NCI-H1417 treated with DMSO at 0.1 percent for 48 hours (cell line): ENCODE measurements around the gene PCAT7.

Experiments used
- DNase-seq: peaks from one replicate; lab custom pipeline; 2025; lab: John Stamatoyannopoulos, UW

The PCAT7 gene

GRCh38 chr9:94603259-94604160 lies 48.6 kb downstream of the PCAT7 start:
- no peak for DNase-seq

DNA sequence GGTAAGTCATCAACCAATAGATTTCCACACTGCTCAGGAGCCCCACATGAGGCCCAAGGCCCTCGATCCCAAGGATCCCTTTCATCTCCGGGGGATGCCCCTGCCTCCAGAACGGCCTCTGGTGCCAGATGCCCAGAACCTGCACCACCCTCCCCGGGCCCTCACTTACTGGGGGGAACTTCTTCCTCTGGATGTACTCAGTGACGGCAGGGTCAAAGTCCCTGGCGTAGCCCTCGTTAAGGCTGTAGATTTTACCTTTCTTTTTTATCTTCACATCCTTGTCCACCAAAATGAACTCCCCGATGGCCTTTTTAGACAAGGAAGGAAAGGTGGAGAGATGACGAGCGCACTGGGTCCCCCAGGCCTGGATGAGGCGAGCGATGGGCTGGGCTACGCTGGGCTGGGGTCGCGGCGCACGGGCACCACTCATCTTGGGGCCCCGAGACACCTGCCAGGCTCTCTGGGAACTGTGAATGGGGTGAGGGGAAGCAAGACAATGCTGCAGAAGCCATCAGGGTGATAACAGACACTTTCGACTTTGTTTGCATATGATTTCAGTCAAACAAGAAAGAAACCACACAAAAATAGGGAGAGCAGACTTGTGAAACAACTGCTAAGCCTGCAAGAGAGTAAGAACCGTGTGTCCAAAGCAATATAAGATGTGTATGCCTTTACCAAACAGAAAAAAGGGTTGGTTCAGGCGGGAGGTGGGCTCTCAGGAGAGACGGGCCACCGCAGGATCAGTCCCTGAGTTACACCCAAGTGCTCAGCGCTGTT lies 52.0 kb downstream of the PCAT7 start:
- DNase-seq, result no peak

DNA sequence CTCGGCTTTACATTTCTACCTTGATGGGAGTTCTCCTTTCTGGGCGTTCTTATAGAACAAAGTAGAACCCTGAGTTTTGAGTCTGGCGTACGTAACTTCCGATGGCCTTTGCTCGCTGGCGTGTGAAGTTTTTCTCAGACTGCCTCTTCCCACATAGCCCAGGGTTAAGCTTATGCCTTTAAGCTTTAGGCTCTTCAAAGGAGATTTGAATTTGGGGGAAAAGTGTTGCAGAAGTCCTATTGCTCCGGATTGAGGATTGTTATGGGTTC lies 52.5 kb downstream of the PCAT7 start:
- DNase-seq, result no peak

DNA sequence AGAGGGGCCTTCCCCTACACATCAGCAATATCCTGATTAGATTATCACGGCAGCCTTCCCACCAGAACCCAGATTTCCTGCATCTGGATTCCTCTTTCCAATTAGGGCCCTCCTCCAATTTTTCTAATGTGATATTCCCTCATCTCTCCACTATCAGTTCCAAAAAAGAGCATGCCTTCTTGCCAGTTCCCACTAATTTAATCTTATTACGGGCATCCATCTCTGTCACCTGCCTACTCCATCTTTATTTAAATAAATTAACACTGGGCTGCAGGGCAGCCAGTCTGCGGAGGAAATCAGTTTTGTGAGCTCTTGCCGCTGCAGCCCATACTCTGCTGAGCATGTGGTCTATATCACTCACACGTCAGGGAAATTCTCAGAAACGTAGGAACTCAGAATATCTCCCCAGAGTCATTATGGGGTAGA lies 55.3 kb downstream of the PCAT7 start:
- DNase-seq, result no peak

- no peak for DNase-seq
Measured at GRCh38 chr9:94611638-94612068, 56.8 kb downstream of the PCAT7 start.

DNA sequence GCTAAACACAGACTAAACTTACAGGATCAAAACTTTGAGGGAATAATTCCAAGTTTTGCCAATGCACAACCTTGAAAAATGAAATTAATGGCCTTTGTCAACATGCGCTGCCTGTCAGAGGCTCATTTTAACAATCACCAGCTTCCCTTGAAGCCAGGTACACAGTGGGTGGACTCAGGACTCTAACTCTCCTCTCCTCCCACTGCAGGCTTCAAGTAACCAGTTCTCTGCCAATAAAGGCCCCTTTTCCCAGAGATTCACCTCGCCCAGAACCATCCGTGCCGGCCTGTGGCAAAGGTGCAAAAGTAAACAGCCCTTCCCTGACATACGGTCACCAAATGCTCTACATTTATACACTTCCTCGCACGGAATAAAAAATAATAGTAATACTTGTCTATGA lies 57.2 kb downstream of the PCAT7 start:
- DNase-seq, result no peak

- DNase-seq, result no peak
Measured at GRCh38 chr9:94613003-94613402, 58.1 kb downstream of the PCAT7 start.

- DNase-seq, result no peak
Measured at GRCh38 chr9:94619026-94619425, 64.1 kb downstream of the PCAT7 start.
